ENCODE measurements around the gene CDH1.
"Not testable (repeated sequence)": the region's sequence is repeated elsewhere in the genome, so short reads cannot be mapped to it uniquely, and the experiment has no call there.

The CDH1 gene

DNA sequence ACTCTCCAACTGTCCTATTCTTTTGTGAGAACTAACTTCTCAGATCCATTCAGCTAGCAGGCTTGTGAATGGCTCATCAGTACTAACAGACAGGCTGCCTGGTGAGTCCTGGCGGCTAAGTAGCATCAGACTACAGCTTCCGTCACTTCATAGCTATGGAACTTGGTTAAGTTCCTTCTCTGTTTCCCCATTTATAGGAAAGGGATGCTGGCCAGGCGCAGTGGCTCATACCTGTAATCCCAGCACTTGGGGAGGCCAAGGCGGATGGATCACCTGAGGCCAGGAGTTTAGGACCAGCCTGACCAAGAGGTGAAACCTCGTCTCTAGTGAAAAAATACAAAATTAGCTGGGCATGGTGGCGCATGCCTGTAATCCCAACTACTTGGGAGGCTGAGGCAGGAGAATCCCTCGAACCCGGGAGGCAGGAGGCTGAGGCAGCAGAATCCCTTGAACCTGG, 56.3 kb downstream of the CDH1 start:
- no peak for DNase-seq

GRCh38 chr16:68798398-68798797, 61.3 kb downstream of the CDH1 start:
- peak; percentile 33 for DNase-seq

GRCh38 chr16:68800257-68800875, 63.3 kb downstream of the CDH1 start:
- DNase-seq, result peak; percentile 61

GRCh38 chr16:68802190-68802589, 65.1 kb downstream of the CDH1 start:
- DNase-seq, result no peak

DNA sequence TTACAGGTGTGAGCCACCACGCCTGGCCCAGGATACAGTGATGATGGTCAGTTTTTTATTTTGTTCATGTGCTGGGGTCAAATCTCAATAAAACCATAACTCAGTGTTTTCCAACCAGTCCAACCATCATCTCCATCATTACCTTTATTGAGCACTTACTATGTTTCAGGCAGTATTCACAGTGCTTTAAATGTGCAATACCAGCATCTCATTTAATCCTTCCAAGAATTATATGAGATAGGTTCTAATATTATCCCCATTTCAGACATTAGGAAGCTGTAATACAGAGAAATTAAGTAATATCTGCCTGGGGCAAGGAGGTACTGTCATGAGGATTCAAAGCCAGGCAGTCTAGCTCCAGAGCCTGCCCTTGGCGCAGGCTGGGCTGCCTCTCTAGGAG, 69.3 kb downstream of the CDH1 start:
- no peak for DNase-seq

DNA sequence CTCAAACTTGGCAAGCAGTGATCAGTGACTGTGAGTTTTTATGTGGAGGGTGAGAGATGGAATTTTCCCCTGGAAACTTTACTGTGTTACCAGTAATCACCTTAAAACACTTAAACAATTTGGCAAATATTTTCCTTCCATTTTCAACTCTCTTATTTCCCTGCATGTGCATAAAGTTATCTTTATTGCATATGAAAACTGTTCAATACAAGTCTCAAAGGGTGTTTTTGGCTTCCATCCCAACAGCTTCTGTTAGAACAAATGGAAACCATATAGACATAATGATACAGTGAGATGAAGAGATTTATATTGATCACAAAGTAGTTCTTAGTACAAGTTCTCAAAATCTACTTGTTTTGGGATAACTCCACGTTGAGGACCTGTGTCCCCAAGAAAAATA, 69.9 kb downstream of the CDH1 start:
- DNase-seq, result no peak

DNA sequence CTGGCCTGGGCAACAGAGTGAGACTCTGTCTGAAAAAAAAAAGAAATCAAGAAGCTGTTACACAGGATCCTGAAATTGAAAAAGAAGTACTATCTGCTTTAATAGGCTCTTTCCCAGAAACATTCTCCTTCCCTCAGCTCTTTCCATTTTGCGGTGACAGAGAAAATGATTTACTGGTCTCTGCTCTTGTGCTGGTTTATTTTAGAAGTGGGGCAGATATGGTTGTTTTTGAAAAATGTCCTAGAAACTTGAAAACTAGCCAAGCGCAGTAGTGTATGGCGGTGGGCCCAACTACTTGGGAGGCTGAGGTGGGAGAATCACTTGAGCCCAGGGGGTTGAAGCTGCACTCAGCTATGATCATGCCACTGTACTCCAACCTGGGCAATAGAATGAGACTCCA, 77.4 kb downstream of the CDH1 start:
- no peak for DNase-seq

- DNase-seq, result no peak
These were observed 86.5 kb downstream of the CDH1 start for GRCh38 chr16:68823401-68824135.

DNA sequence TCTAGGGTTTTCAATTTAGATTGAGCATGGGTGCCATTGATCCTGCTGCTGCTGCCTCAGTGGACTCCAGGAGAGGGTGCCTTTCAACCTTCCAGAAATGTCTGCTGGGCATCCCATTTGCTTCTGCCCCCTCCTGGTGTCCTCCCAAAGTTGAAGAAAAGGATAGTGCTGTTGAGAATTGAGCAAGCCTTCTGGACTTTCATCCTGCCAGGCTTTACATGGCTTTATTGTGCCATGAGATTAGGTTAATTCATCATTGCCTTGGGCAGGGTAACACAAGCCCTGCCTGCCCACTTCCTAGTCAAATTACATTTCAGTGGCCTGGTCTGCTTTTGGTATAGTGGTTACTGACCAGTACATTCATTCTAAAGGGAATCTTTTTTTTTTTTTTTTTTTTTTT, 88.3 kb downstream of the CDH1 start:
- no peak for DNase-seq

DNA sequence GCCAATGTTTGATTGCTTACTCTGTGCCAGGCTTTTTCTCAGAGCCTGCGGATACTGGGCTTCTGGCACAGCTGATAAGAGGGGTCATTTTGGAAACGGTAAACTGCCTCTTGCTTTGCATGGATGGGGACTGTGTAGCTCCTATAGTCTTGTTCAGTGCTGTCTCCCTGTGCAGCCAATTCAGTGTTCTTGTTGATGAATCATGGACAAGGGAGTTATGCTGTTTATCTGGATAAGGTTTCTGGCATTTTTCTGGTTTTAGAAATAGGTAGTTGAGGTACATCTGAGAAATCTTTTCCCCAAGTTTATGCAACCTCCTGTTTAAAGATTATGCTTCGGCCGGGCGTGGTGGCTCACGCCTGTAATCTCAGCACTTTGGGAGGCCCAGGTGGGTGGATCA, 89.6 kb downstream of the CDH1 start:
- DNase-seq, result no peak

GRCh38 chr16:68833251-68833650, 96.2 kb downstream of the CDH1 start:
- DNase-seq, result no peak

DNA sequence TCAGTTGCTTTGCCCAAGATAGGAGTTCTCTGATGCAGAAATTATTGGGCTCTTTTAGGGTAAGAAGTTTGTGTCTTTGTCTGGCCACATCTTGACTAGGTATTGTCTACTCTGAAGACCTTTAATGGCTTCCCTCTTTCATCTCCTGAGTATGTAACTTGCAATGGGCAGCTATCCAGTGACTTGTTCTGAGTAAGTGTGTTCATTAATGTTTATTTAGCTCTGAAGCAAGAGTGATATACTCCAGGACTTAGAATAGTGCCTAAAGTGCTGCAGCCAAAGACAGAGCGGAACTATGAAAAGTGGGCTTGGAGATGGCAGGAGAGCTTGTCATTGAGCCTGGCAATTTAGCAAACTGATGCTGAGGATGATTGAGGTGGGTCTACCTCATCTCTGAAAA, 97.5 kb downstream of the CDH1 start:
- DNase-seq, result no peak

DNA sequence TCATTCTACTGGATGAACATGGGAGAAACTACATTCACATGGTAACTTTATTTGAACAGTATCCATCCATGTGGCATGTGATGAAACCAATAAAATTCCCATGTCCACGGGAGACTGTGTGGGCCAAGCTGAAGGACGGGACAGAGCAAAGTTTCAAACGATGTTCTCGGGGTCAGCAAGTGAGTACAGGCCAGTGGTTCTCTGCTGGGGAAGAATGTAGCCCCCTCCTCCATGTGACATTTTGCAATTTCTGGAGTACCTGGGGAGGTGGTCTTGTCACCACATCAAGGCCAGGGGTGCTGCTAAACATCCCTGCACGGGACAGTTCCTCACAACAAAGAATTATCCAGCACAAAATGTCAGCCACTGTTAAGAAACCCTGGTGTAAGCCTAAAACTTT, 98.9 kb downstream of the CDH1 start:
- DNase-seq, result no peak

DNA sequence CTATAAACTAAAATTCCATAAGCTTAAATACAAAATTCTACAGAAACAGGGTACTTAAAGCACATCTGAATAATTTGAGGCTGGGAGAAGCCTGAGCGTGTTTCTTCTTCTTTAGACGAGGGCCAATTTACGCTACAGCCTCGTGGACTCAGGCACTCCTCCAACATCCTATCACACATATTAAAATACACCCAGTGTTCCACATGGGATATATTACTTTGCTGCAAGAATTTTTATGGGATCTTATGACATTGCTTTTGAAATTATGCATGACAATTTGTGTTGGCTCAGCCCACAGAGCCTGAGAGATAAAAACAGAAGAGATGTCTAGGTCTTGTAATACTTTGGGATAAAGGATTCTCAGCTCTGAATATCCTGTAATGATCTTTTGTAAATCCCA, 102.7 kb downstream of the CDH1 start:
- no peak for DNase-seq

- DNase-seq, result not testable (repeated sequence)
These were observed 105.9 kb downstream of the CDH1 start for GRCh38 chr16:68842964-68843481.

DNA sequence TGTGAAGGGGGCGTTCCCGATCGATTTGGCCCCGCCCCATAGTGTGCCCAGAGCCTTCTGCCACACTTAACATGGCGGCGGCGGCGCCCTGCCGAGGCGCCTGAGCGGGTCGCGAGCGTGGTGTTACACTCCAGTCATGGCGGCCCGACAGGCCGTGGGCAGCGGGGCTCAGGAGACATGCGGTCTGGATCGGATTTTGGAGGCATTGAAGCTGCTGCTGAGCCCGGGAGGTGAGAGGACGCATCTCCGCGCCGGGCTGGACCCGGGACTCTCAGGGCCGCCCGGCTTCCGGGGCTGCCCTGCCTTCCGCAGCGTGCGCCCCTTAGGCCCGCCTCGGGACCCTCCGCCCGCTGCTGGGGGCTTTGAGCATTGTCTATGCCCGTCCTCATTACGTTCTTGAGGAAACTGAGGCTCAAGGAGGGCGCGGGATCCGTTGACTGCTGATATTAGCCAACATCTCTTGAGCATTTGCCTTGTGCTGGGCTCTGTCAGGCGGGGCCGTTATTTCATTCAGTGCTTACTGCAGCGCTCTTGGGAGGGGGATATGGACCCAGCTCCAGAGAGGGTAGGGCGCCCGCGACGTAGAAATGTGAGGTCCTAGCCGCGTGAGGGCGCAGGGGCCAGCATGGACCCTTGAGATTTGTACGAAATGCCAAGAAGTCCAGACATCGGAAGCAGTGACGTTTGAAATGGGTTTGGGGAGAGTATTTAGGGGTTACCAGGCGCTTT, 106.6 kb downstream of the CDH1 start, which contains the start of gene TANGO6:
TSS of gene TANGO6 (plus strand) at position 50 of the 729 bp plus-strand sequence. CDS start at position 137, 87 bp downstream.
- peak; percentile 80 for DNase-seq

GRCh38 chr16:68844211-68844564, 107.1 kb downstream of the CDH1 start:
- DNase-seq, result no peak

DNA sequence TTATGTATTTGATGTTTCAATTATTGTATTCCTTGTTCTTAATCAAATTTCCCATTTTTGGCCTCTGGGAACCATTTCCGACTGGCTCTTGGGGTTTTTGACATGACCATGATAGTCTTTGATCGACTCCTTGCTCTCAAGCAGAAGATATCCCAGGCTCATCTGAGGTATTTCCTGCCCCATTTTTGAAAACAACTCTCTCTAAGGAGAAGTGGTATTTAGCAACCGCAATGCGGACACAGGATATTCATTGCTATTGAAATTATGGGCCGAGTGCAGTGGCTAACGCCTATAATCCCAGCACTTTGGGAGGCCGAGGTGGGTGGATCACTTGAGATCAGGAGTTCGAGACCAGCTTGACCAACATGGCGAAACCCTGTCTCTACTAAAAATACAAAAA, 111.7 kb downstream of the CDH1 start:
- no peak for DNase-seq

DNA sequence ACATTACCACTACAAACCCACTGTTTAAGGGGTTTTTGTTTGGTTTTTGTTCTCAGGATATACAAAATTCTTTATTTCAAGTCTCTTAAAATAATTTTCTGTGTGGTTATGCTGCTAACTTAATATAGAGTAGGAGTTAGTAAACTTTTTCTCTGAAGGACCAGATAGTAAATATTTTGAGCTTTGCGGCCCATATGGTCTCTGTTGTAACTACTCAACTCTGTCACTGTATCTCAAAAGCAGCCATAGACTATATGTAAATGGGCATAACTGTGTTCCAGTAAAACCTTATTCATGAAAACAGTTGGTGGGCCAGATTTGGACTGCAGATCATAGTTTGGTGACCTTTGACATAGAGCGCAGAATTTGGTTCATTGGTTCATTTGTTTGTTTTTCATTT, 113.4 kb downstream of the CDH1 start:
- no peak for DNase-seq

DNA sequence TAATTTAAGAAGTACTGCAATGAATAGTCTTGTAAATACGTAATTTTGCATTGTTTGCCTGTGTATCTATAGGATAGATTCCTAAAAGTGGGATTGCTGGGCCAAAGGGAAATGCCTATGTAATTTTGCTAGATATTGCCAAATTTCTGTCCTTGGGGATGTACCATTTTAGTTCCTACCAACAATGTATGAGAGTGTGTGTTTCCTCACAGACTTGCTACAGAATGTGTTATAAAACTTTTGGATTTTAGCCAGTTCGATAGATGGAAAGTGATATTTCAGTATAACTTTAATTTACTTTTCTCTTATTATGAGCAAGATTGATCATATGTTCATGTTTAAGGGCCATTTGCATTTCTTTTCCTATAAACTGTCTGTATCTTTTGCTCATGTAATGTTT, 114.5 kb downstream of the CDH1 start:
- no peak for DNase-seq

DNA sequence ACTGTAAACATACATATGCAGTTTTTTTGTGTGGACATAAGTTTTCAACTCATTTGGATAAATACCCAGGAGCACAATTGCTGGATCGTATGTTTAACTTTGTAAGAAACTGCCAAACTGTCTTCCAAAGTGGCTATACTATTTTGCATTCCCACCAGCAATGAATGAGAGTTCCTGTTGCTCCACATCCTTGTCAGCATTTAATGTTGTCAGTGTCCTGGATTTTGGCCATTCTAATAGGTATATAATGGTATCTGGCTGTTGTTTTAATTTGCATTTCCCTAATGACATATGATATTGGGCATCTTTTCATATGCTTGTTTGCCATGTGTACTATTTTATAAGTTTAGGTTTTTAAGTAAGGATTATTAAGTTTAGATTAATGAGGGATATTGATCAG, 120.4 kb downstream of the CDH1 start:
- DNase-seq, result no peak

DNA sequence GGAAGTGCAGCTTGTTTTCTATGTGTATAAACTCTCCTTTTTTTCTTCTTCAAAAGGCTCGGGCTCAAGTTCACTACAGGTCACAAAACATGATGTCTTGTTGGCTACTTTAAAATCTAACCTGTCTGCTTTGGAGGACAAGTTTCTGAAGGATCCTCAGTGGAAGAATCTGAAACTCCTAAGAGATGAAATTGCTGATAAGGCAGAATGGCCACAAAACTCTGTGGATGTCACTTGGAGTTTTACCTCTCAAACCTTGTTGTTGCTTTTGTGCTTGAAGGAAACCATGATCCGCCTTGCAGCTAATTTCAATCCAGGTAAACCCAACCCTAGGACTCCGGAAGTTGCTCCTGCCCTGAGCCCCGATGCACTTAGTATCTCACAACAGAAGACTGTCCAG, 122.7 kb downstream of the CDH1 start:
- no peak for DNase-seq

- DNase-seq, result no peak
These were observed 124.1 kb downstream of the CDH1 start for GRCh38 chr16:68860978-68861892.

Data from NCI-H2107 (cell line).